GM21576 (cell line): Measurements from ENCODE around the gene FASTKD3.

Source experiments
- ATAC-seq: cut with Tn5 transposase; IDR thresholded peaks from one replicate; pipeline ENCODE4 v1.9.1; 2021; ENCODE audit warnings: mild to moderate bottlenecking, moderate library complexity; ENCODE audit not compliant: unreplicated experiment

Gene FASTKD3

DNA sequence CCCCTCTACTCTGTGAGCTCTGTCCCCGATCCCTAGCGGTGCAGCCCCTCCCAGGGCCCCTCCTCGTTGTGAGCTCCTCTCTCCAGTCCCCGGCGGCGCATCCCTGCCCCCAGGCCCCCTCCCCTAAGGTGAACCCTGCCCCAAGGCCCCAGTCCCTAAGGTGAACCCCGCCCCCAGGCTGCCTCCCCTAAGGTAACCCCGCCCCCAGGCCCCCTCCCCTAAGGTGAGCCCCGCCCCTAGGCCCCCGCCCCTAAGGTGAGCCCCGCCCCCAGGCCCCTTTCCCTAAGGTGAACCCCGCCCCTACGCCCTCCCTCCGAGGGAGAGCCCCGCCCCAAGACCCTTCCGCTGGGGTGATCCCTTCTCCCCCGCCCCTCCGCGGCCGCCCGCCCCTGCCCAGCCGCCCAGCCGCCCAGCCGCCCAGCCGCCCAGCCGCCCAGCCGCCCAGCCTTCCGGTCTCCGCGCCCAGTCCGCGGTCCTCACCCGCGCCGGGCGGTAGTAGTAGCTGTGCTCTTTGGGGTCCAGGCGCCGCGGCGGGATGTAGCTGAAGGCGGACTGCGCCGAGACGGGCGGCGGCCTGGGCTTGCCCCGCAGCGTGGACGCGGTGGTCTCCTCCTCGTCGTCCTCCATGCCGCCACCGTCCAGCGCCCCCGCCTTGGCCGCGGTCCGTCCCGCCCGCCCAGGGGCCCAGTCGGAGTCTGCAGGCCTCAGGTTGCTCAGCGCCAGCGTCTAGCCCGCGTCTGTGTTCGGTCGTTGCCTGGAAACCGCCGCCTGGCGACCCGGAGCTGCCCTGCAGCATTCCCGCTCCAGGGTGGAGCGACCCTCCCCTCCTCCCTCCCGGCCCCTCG is 18.2 kb downstream of the FASTKD3 start, which contains the start of gene CFAP90:
Gene CFAP90 (minus strand): TSS at position 739 of the 845 bp plus-strand sequence. CDS start 112 bp downstream, at position 627.
- no peak for ATAC-seq

- no peak for ATAC-seq
Measured at GRCh38 chr5:7849681-7850394, 19.0 kb downstream of the FASTKD3 start.

DNA sequence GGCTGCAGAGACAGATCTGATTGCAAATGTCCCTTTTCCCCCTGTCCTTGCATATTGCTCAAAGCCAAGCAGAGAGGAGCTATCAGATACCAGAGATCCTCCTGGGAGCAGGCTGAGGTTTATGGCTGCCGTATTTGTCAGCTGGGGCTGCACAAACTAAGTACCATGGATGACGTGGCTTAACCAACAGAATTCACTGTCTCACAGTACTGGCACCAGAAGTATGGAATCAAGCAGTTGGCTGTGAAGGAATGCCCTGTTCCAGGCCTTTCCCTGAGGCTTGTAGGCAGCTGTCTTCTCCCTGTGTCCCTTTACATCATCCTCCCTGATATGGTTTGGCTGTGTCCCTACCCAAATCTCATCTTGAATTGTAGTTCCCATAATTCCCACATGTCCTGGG is 20.5 kb downstream of the FASTKD3 start:
- ATAC-seq = no peak

- ATAC-seq = no peak
Measured at GRCh38 chr5:7846327-7846726, 22.5 kb downstream of the FASTKD3 start.

DNA sequence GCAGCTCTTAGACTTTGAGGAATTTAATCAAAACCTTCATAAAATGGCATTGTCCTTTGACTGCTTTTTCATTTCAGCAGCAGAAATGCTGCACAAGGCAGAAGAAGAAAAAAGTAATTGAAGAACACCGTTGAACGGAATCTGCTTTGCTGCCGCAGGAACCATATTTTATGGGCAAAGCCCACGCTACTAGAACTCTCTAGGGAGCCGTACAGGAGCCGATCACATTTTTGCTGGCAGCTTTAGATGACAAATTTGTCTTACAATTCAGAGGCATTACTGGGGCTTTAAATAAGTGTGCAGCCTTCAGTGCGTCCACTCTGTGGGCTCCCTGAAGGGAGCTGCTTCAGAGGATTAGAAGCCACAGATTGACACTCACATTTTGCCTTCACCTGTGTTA is 23.3 kb downstream of the FASTKD3 start:
- ATAC-seq = no peak

GRCh38 chr5:7844901-7845300 is 23.9 kb downstream of the FASTKD3 start:
- ATAC-seq = no peak

- no peak for ATAC-seq
Measured at GRCh38 chr5:7842531-7842930, 26.3 kb downstream of the FASTKD3 start.

DNA sequence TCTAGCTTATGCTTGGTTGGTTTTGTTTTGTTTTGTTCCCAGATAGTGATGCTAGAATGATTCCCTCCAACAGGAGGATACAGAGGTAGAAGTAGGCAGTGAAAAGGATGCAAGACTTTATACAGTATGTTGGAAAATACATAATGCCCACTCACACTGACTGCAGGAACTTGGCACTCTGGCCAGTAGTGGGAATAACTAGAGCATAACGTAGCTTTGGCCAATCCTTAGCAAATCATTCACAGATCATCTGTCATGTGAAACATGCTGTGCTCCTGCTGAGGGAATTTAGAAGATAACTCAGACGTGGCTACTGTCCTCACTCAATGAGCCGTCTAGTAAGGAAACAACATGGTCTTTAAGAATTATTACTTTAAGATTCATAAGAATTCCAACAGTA is 31.4 kb downstream of the FASTKD3 start:
- ATAC-seq = no peak

GRCh38 chr5:7834982-7835381 is 33.8 kb downstream of the FASTKD3 start:
- no peak for ATAC-seq

GRCh38 chr5:7828269-7828668 is 40.6 kb downstream of the FASTKD3 start:
- no peak for ATAC-seq

DNA sequence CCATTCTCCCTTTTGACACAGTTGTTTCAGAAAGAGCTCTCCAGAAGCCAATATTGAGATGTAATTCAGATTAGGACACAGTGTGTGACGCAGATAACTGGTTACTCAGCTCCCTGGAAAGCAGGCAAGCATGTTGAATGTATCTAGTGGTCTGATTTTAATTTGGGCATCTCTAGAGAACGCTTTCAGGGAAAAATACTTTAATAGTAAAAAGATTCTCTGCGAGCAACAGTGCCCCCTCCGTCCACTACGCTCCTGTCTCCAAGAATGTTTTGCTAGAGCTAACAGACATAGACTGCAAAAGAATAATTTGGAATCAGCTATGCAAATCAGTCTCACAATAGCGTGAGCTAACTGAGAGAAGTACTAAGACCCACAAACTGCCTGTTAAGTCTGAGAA is 41.2 kb downstream of the FASTKD3 start:
- ATAC-seq = no peak

DNA sequence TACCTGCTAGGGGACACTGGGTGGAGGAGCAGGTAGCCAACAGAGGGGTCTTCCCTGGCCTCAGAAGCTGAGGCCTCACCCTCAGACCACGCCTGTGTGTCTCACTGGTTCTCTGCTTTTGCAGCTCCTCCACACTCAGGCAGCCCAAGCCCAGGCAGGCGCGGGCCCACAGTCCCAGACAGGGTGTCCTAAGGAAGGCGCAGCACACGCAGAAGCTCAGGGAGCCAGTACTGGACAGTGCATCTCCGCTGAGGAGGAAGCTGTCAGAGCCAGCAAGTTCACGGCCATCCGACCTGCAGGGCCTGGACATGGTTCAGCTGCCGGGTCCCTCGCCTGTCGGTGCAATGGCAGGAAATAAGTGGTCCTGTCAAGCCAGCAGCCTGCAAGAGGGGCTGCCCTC is 43.2 kb downstream of the FASTKD3 start:
- no peak for ATAC-seq

GRCh38 chr5:7824995-7825394 is 43.8 kb downstream of the FASTKD3 start:
- no peak for ATAC-seq

DNA sequence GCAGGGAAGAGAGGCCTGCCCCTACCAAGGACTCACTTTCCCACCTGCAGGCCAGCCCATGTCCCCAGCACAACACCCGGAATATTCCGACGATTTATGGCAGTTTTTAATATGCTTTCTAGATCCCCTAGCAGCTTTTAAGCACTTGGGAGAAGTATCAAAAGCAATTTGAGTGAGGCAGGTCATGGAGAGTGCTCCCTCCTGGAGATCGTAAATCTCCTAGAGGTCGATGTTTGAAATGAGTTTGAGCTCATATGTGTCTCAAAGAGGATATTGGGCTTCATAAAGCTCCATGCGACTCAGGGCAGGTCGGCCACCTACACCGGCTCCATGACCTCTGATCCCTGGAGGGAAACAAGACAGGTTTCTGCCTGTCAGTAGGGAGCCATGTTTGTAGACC is 45.2 kb downstream of the FASTKD3 start:
- ATAC-seq = no peak

GRCh38 chr5:7822449-7822848 is 46.4 kb downstream of the FASTKD3 start:
- ATAC-seq = no peak

DNA sequence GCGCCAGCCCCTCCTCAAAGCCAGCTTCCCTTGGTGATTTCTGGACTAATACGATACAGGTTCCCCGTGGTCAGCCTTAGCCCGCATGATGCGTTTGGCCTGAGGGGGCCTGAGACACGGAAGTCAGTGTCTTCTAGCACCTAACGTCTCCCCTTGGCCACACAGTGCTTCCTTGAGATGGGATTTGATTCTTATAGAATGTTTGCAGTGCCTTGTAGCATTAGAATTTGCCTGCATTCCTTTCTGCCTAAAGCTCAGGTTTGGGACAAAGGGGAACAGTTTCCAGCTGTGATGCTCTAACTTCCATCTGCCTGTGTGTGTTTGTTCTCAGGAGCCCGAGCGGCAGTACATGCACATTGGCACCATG is 52.3 kb downstream of the FASTKD3 start:
- ATAC-seq = peak; percentile 7

- peak; percentile 91 for ATAC-seq
Measured at GRCh38 chr5:7815892-7816534, 52.8 kb downstream of the FASTKD3 start.

GRCh38 chr5:7814816-7815215 is 54.0 kb downstream of the FASTKD3 start:
- ATAC-seq = no peak

GRCh38 chr5:7813576-7813975 is 55.3 kb downstream of the FASTKD3 start:
- ATAC-seq = no peak

DNA sequence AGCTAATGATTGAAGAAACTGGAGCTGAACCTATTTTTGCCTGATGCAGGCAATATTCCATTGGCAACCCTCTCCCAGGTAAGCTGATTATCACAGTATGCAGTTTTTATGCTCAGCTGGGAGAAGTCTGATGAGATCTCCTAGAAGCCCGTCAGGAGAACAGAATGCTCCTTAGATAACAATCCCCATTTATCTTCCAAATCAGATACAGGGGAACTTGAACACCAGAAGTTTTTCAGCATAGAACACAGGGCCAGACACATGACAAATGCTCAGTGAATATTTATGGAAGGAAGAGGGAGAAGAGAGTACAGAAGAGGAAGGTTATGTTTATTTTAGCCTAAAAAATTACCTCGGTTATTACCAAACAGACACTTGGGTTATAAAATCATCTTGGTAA is 55.8 kb downstream of the FASTKD3 start:
- ATAC-seq = no peak

DNA sequence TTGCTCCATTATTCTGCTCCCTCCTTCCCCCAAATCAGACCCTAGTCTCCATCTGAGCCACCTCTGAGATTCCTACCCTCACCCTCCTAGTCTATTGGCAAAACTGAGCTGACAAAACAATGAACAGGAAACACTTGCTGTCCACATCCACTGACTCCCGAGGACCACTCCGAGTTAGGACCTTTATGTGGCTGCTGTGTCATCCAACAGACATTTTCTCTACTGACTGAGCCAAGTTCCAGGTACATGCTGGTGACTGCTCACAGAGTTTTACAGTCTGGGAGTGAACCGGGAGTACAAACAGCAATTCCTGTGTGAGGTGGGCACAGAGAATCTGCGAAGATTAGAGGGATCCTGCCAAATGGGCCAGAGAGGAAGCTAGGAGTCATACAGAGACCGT is 57.1 kb downstream of the FASTKD3 start:
- ATAC-seq = no peak
